ENCODE measurements around the gene RPRD2.

Gene RPRD2

GRCh38 chr1:150352866-150353265 is 11.1 kb upstream of the RPRD2 start:
- TF ChIP-seq CTCF (IDR thresholded peaks at IDR 0.05) = no peak
- no peak overlapping the region for H3K4me3 ChIP-seq
- DNase-seq (ENCODE audit: low spot score) = peak; percentile 19
- no peak overlapping the region for H3K27ac ChIP-seq

- H3K4me3 ChIP-seq = peak overlapping the region; percentile 69
- no peak for DNase-seq (ENCODE audit: low spot score)
- TF ChIP-seq CTCF (IDR thresholded peaks at IDR 0.05) = no peak
- H3K27ac ChIP-seq = peak overlapping the region; percentile 96 to 99
These were observed 1.1 kb upstream of the RPRD2 start for GRCh38 chr1:150362721-150363425.

- H3K4me3 ChIP-seq = peak overlapping the region; percentile 69
- no peak for TF ChIP-seq CTCF (IDR thresholded peaks at IDR 0.05)
- peak overlapping the region; percentile 96 to 99 for H3K27ac ChIP-seq
- DNase-seq (ENCODE audit: low spot score) = peak; percentile 90
These were observed 470 bp downstream of the RPRD2 start for GRCh38 chr1:150364231-150365003.

- DNase-seq (ENCODE audit: low spot score) = no peak
- peak overlapping the region; percentile 69 for H3K4me3 ChIP-seq
- peak overlapping the region; percentile 96 to 99 for H3K27ac ChIP-seq
- TF ChIP-seq CTCF (IDR thresholded peaks at IDR 0.05) = no peak
These were observed 2.0 kb downstream of the RPRD2 start for GRCh38 chr1:150365941-150366340.

GRCh38 chr1:150366416-150367296 is 2.7 kb downstream of the RPRD2 start:
- DNase-seq (ENCODE audit: low spot score) = no peak
- Histone ChIP-seq H3K4me3 (peak overlapping the region; percentile 69), H3K27ac (peak overlapping the region; percentile 50 to 99)
- no peak for TF ChIP-seq CTCF (IDR thresholded peaks at IDR 0.05)

- no peak for DNase-seq (ENCODE audit: low spot score)
- TF ChIP-seq CTCF (IDR thresholded peaks at IDR 0.05) = no peak
- Histone ChIP-seq H3K4me3 (no peak overlapping the region), H3K27ac (no peak overlapping the region)
These were observed 7.2 kb downstream of the RPRD2 start for GRCh38 chr1:150371110-150371509.
